Ascending aorta (tissue), 2 donors: ENCODE data around the gene NNT. TPM values are rescaled to one million over a fixed set of nuclear protein-coding genes. Genes with fewer than 3 reads are reported as not detected.
"Not testable (repeated sequence)": the region's sequence is repeated elsewhere in the genome, so short reads cannot be mapped to it uniquely, and the experiment has no call there.

Source experiments
- DNase-seq, 2 donors: peaks; one replicate each; pipeline ENCODE4 v3.0.0-alpha.2; 2019; ENCODE audit warnings: low spot score in 2 of 2
- H3K27ac ChIP-seq, 2 donors: fragments of 200-600 bp; sonication (generic); one replicate each; pipeline ENCODE4 v1.5.1; 2016 to 2017; ENCODE audit warnings: mild to moderate bottlenecking in 1 of 2
- H3K27me3 ChIP-seq: fragments of 200-600 bp; sonication (generic); one replicate; pipeline ENCODE4 v1.5.1; 2017
- H3K36me3 ChIP-seq, 2 donors: fragments of 200-600 bp; sonication (generic); one replicate each; pipeline ENCODE4 v1.5.1; 2016
- H3K4me1 ChIP-seq, 2 donors: fragments of 200-600 bp; sonication (generic); one replicate each; pipeline ENCODE4 v1.5.1; 2016 to 2017; ENCODE audit warnings: mild to moderate bottlenecking in 1 of 2
- H3K4me3 ChIP-seq, 2 donors: fragments of 200-600 bp; sonication (generic); one replicate each; pipeline ENCODE4 v1.5.1; 2016 to 2017; ENCODE audit warnings: mild to moderate bottlenecking in 1 of 2
- H3K9me3 ChIP-seq, 2 donors: fragments of 200-600 bp; sonication (generic); one replicate each; pipeline ENCODE4 v1.5.1; 2016
- CTCF ChIP-seq, 3 experiments: fragments of 200-600 bp in 2 of 3; fragments of 450-650 bp in 1 of 3; sonication (generic) in 2 of 3; IDR thresholded peaks; one replicate each; pipeline ENCODE4 v1.5.1; 2016 to 2019; ENCODE audit warnings: antibody characterized with exemption in 3 of 3, mild to moderate bottlenecking in 1 of 3, moderate library complexity in 1 of 3
- intact Hi-C: fragments of 100-400 bp; cut with DNase I; formaldehyde crosslinking; loops from one replicate; pipeline ENCODE4 v1.15.1; 2023
- total RNA-seq: library from RNA; depleted of rRNA; stranded (reverse); fragments of >200 nt; gene quantifications from one replicate; pipeline ENCODE4 v1.1.0, GENCODE V29; 2016

Gene NNT
- total RNA-seq, 1 donor from 2014 or later, result 13.3 TPM

- Histone ChIP-seq H3K27ac (no peak overlapping the region), H3K27me3 (no peaks in the 10 kb centered on the region), H3K4me3 (no peak overlapping the region), H3K4me1 (no peaks in the 10 kb centered on the region), H3K9me3 (no peaks in the 10 kb centered on the region), H3K36me3 (peaks cover 11 to 29% of the 10 kb centered on the region in 2 donors)
- no peak for DNase-seq
- TF ChIP-seq CTCF (IDR thresholded peaks at IDR 0.05), result no peak
- intact Hi-C loops, result loop anchor here (5.0 kb wide), 1 partner anchor 38 kb away; no protein-coding TSS in a partner anchor
Observed at GRCh38 chr5:43699910-43700309, 96.9 kb downstream of the NNT start.

GRCh38 chr5:43700601-43701000 is 97.6 kb downstream of the NNT start:
- intact Hi-C loops, result loop anchor here (5.0 kb wide), 1 partner anchor 38 kb away; no protein-coding TSS in a partner anchor
- Histone ChIP-seq H3K27ac (no peak overlapping the region), H3K27me3 (no peaks in the 10 kb centered on the region), H3K4me3 (no peak overlapping the region), H3K4me1 (no peaks in the 10 kb centered on the region), H3K9me3 (no peaks in the 10 kb centered on the region), H3K36me3 (peaks cover 11 to 29% of the 10 kb centered on the region in 2 donors)
- DNase-seq, result no peak
- TF ChIP-seq CTCF (IDR thresholded peaks at IDR 0.05), result no peak

- no peak for DNase-seq
- no peak overlapping the region for H3K4me3 ChIP-seq
- intact Hi-C loops, result loop anchor here (5.0 kb wide), 1 partner anchor 39 kb away; no protein-coding TSS in a partner anchor
- no peaks in the 10 kb centered on the region for H3K27me3 ChIP-seq
- no peak for TF ChIP-seq CTCF (IDR thresholded peaks at IDR 0.05)
- no peaks in the 10 kb centered on the region for H3K9me3 ChIP-seq
- H3K4me1 ChIP-seq, result no peaks in the 10 kb centered on the region
- H3K27ac ChIP-seq, result no peak overlapping the region
- peaks cover 11 to 29% of the 10 kb centered on the region in 2 donors for H3K36me3 ChIP-seq
Observed at GRCh38 chr5:43701227-43701626, 98.2 kb downstream of the NNT start.

- Histone ChIP-seq H3K27me3 (no peaks in the 10 kb centered on the region), H3K9me3 (no peaks in the 10 kb centered on the region), H3K36me3 (peaks cover 11 to 33% of the 10 kb centered on the region in 2 donors), H3K4me1 (no peaks in the 10 kb centered on the region), H3K4me3 (no peak overlapping the region), H3K27ac (no peak overlapping the region)
- TF ChIP-seq CTCF (IDR thresholded peaks at IDR 0.05), result no peak
- intact Hi-C loops, result loop anchor here (5.0 kb wide), 1 partner anchor 40 kb away; no protein-coding TSS in a partner anchor
- no peak for DNase-seq
Observed at GRCh38 chr5:43702293-43702692, 99.3 kb downstream of the NNT start.

- intact Hi-C loops, result loop anchor here (5.0 kb wide), 1 partner anchor 41 kb away; no protein-coding TSS in a partner anchor
- no peak for TF ChIP-seq CTCF (IDR thresholded peaks at IDR 0.05)
- DNase-seq, result no peak
- Histone ChIP-seq H3K27me3 (no peaks in the 10 kb centered on the region), H3K36me3 (peaks cover 11 to 33% of the 10 kb centered on the region in 2 donors), H3K27ac (no peak overlapping the region), H3K4me1 (no peaks in the 10 kb centered on the region), H3K4me3 (no peak overlapping the region), H3K9me3 (no peaks in the 10 kb centered on the region)
Observed at GRCh38 chr5:43702815-43703214, 99.8 kb downstream of the NNT start.

- Histone ChIP-seq H3K27me3 (no peaks in the 10 kb centered on the region), H3K4me1 (no peaks in the 10 kb centered on the region), H3K4me3 (no peak overlapping the region), H3K27ac (no peak overlapping the region), H3K36me3 (peaks cover 11 to 33% of the 10 kb centered on the region in 2 donors), H3K9me3 (no peaks in the 10 kb centered on the region)
- TF ChIP-seq CTCF (IDR thresholded peaks at IDR 0.05), result no peak
- DNase-seq, result no peak
- intact Hi-C loops, result loop anchor here (5.0 kb wide), 1 partner anchor 42 kb away; no protein-coding TSS in a partner anchor
Observed at GRCh38 chr5:43704243-43704642, 101.3 kb downstream of the NNT start.

- intact Hi-C loops, DNase-seq, H3K27me3 ChIP-seq, H3K27ac ChIP-seq, H3K9me3 ChIP-seq, H3K4me1 ChIP-seq, H3K4me3 ChIP-seq: not testable (repeated sequence)
- H3K36me3 ChIP-seq, result peaks cover 8 to 27% of the 10 kb centered on the region in 2 donors
Observed at GRCh38 chr5:43706576-43706975, 103.6 kb downstream of the NNT start.
